ENCODE results near the gene F2. TPM values are rescaled to one million over a fixed set of nuclear protein-coding genes. Genes with fewer than 3 reads are reported as not detected.
"Not testable (repeated sequence)": the region's sequence is repeated elsewhere in the genome, so short reads cannot be mapped to it uniquely, and the experiment has no call there.

The F2 gene
- total and polyA plus RNA-seq, 4 donors = 631 to 1,505 (median 1,232) TPM

DNA sequence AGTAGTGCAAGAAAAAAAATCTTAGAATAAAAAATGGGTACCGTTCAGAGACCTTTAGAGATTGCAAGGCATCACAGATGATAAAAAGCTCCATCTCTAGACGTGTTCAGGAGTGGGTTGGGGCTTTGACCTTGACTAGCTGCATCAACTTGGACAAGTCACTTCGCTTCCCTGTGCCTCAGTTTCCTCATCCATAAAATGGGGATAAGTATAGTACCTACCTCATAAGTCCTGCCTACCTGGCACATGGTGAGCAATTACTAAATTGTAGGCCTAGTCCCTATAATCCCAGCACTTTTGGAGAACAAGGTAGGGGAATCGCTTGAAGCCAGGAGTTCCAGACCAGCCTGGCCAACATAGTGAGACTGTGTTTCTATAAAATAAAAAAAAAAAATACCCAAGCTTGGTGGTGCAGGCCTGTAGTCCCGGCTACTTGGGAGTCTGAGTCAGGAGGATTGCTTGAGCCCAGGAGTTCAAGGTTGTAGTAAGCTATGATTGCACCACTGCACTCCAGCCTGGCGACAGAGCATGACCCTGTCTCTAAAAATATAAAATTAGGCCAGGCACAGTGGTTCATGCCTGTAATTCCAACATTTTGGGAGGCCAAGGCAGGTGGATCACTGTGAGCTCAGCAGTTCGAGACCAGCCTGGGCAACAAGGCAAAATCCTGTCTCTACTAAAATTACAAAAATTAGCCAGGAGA lies 6.0 kb upstream of the F2 start:
- Histone ChIP-seq H3K4me3 (ENCODE audit: low read depth in 1 of 3, low read length in 3 of 3) (no peak overlapping the region), H3K27ac (ENCODE audit: low read depth in 1 of 2, low read length in 2 of 2) (peak overlapping the region; percentile 55 to 78), H3K36me3 (ENCODE audit: control insufficient read depth in 4 of 4, insufficient read depth in 3 of 4, low read depth in 1 of 4, low read length in 3 of 4) (no peaks in the 10 kb centered on the region), H3K4me1 (ENCODE audit: control insufficient read depth in 4 of 4, insufficient read depth in 4 of 4, low read length in 3 of 4) (peaks cover 0 to 14% (median 8%) of the 10 kb centered on the region in 4 donors), H3K27me3 (ENCODE audit: control insufficient read depth in 4 of 4, insufficient read depth in 4 of 4, low read length in 3 of 4) (no peaks in the 10 kb centered on the region), H3K9ac (ENCODE audit: low read depth in 1 of 2, low read length in 2 of 2) (no peak overlapping the region), H3K9me3 (ENCODE audit: control insufficient read depth in 4 of 4, low read length in 3 of 4) (no peaks in the 10 kb centered on the region)
- TF ChIP-seq HNF4A (conservative IDR thresholded peaks at IDR 0.05) (peak; percentile 12 to 24), NR2F2 (IDR thresholded peaks at IDR 0.05) (no peak), RXRA (IDR thresholded peaks at IDR 0.05) (peak; percentile 33 to 37)
- WGBS = 82% methylated on average over 7 of the region's 7 CpGs
- no peak for DNase-seq (ENCODE audit: low spot score)

DNA sequence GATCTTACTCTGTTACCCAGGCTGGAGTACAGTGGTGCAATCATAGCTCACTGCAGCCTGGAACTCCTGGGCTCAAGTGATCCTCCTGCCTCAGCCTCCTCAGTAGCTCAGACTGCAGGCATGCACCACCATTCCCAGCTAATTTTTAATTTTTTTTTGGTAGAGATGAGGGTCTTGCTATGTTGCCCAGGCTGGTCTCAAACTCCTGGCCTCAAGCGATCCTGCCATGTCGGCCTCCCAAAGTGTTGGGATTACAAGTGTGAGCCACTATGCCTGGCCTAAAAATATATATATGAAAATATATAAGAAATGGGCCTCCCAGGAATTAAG lies 1.2 kb upstream of the F2 start:
- 71% methylated on average over 2 of the region's 2 CpGs for WGBS
- H3K36me3 ChIP-seq (ENCODE audit: control insufficient read depth in 4 of 4, insufficient read depth in 3 of 4, low read depth in 1 of 4, low read length in 3 of 4); H3K9ac ChIP-seq (ENCODE audit: low read depth in 1 of 2, low read length in 2 of 2); H3K27me3 ChIP-seq (ENCODE audit: control insufficient read depth in 4 of 4, insufficient read depth in 4 of 4, low read length in 3 of 4); DNase-seq (ENCODE audit: low spot score); H3K4me3 ChIP-seq (ENCODE audit: low read depth in 1 of 3, low read length in 3 of 3); H3K9me3 ChIP-seq (ENCODE audit: control insufficient read depth in 4 of 4, low read length in 3 of 4): not testable (repeated sequence)
- peaks cover 5 to 32% (median 20%) of the 10 kb centered on the region in 4 donors for H3K4me1 ChIP-seq (ENCODE audit: control insufficient read depth in 4 of 4, insufficient read depth in 4 of 4, low read length in 3 of 4)
- H3K27ac ChIP-seq (ENCODE audit: low read depth in 1 of 2, low read length in 2 of 2) = peak overlapping the region; percentile 84 to 99

DNA sequence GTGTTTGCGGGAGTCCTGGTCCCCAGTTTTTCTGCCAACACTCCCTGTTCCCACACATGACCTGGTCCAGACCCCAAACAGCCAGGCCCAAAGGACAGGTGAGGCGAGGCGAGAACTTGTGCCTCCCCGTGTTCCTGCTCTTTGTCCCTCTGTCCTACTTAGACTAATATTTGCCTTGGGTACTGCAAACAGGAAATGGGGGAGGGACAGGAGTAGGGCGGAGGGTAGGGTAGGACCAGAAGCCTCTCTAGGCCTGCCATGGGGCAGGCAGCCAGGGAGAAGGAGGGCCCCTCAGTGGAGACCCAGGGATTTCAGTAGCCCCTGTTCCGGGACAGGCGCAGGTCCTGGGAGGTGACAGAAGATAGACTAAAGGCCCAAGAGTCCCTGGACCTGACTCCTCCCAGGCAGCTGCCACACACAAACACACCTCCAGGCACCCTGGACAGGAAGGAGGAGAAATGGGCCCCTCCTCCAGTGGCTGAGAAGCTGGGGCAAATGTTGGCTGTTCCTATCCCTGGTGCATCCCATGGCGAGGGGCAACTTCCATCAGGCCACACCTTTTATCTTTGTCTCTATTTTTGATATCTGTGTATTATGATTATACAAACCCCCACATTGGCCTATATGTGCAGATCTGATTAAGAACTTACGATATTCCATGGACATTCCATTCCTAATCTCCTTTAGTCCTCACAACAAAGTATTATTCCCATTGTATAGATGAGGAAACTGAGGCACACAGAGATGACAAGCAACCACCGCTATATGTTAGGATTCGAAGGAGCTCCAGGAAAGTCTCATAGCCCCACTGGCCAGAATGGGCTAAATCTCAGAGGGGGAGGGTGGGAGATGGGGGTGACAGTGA lies 626 bp upstream of the F2 start:
- Histone ChIP-seq H3K9ac (ENCODE audit: low read depth in 1 of 2, low read length in 2 of 2) (no peak overlapping the region), H3K4me1 (ENCODE audit: control insufficient read depth in 4 of 4, insufficient read depth in 4 of 4, low read length in 3 of 4) (peaks cover 8 to 38% (median 26%) of the 10 kb centered on the region in 4 donors), H3K27me3 (ENCODE audit: control insufficient read depth in 4 of 4, insufficient read depth in 4 of 4, low read length in 3 of 4) (no peaks in the 10 kb centered on the region), H3K27ac (ENCODE audit: low read depth in 1 of 2, low read length in 2 of 2) (peak overlapping the region; percentile 84 to 99), H3K9me3 (ENCODE audit: control insufficient read depth in 4 of 4, low read length in 3 of 4) (no peaks in the 10 kb centered on the region), H3K36me3 (ENCODE audit: control insufficient read depth in 4 of 4, insufficient read depth in 3 of 4, low read depth in 1 of 4, low read length in 3 of 4) (peaks cover 0 to 8% (median under 1%) of the 10 kb centered on the region in 4 donors), H3K4me3 (ENCODE audit: low read depth in 1 of 3, low read length in 3 of 3) (peak overlapping the region in 2 of 3 donors; percentile 15 to 69)
- peak; percentile 32 to 64 for TF ChIP-seq RAD21 (IDR thresholded peaks at IDR 0.05)
- TF ChIP-seq, protein P1, sequence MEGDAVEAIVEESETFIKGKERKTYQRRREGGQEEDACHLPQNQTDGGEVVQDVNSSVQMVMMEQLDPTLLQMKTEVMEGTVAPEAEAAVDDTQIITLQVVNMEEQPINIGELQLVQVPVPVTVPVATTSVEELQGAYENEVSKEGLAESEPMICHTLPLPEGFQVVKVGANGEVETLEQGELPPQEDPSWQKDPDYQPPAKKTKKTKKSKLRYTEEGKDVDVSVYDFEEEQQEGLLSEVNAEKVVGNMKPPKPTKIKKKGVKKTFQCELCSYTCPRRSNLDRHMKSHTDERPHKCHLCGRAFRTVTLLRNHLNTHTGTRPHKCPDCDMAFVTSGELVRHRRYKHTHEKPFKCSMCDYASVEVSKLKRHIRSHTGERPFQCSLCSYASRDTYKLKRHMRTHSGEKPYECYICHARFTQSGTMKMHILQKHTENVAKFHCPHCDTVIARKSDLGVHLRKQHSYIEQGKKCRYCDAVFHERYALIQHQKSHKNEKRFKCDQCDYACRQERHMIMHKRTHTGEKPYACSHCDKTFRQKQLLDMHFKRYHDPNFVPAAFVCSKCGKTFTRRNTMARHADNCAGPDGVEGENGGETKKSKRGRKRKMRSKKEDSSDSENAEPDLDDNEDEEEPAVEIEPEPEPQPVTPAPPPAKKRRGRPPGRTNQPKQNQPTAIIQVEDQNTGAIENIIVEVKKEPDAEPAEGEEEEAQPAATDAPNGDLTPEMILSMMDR (IDR thresholded peaks at IDR 0.05; ENCODE audit: low read depth, low read length, missing input control) = no peak
- TF ChIP-seq, protein P2, sequence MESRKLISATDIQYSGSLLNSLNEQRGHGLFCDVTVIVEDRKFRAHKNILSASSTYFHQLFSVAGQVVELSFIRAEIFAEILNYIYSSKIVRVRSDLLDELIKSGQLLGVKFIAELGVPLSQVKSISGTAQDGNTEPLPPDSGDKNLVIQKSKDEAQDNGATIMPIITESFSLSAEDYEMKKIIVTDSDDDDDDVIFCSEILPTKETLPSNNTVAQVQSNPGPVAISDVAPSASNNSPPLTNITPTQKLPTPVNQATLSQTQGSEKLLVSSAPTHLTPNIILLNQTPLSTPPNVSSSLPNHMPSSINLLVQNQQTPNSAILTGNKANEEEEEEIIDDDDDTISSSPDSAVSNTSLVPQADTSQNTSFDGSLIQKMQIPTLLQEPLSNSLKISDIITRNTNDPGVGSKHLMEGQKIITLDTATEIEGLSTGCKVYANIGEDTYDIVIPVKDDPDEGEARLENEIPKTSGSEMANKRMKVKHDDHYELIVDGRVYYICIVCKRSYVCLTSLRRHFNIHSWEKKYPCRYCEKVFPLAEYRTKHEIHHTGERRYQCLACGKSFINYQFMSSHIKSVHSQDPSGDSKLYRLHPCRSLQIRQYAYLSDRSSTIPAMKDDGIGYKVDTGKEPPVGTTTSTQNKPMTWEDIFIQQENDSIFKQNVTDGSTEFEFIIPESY (IDR thresholded peaks at IDR 0.05) = peak; percentile 86
- peak; percentile 75 for TF ChIP-seq YY1 (IDR thresholded peaks at IDR 0.05)
- TF ChIP-seq, protein P3, sequence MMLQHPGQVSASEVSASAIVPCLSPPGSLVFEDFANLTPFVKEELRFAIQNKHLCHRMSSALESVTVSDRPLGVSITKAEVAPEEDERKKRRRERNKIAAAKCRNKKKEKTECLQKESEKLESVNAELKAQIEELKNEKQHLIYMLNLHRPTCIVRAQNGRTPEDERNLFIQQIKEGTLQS (IDR thresholded peaks at IDR 0.05) = no peak
- peak; percentile 54 to 82 for TF ChIP-seq GABPA (IDR thresholded peaks at IDR 0.05 in 1 of 2, conservative IDR thresholded peaks at IDR 0.05 in 1 of 2)
- TF ChIP-seq TAF1 (conservative IDR thresholded peaks at IDR 0.05) = no peak
- peak; percentile 87 for TF ChIP-seq FOXA1 (IDR thresholded peaks at IDR 0.05)
- peak; percentile 24 to 67 for TF ChIP-seq EGR1 (IDR thresholded peaks at IDR 0.05; ENCODE audit: low read depth in 2 of 2)
- TF ChIP-seq, protein P4, sequence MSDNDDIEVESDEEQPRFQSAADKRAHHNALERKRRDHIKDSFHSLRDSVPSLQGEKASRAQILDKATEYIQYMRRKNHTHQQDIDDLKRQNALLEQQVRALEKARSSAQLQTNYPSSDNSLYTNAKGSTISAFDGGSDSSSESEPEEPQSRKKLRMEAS (IDR thresholded peaks at IDR 0.05) = peak; percentile 89
- peak in 1 of 2 donors; percentile 87 for TF ChIP-seq JUND (IDR thresholded peaks at IDR 0.05)
- TF ChIP-seq HNF4A (conservative IDR thresholded peaks at IDR 0.05) = peak; percentile 92 to 95
- peak; percentile 80 for TF ChIP-seq HNF4G (IDR thresholded peaks at IDR 0.05)
- TF ChIP-seq FOXA2 (IDR thresholded peaks at IDR 0.05) = peak; percentile 79
- peak; percentile 97 for TF ChIP-seq SP1 (IDR thresholded peaks at IDR 0.05)
- TF ChIP-seq RXRA (IDR thresholded peaks at IDR 0.05) = peak; percentile 96 to 97
- TF ChIP-seq, protein P5, sequence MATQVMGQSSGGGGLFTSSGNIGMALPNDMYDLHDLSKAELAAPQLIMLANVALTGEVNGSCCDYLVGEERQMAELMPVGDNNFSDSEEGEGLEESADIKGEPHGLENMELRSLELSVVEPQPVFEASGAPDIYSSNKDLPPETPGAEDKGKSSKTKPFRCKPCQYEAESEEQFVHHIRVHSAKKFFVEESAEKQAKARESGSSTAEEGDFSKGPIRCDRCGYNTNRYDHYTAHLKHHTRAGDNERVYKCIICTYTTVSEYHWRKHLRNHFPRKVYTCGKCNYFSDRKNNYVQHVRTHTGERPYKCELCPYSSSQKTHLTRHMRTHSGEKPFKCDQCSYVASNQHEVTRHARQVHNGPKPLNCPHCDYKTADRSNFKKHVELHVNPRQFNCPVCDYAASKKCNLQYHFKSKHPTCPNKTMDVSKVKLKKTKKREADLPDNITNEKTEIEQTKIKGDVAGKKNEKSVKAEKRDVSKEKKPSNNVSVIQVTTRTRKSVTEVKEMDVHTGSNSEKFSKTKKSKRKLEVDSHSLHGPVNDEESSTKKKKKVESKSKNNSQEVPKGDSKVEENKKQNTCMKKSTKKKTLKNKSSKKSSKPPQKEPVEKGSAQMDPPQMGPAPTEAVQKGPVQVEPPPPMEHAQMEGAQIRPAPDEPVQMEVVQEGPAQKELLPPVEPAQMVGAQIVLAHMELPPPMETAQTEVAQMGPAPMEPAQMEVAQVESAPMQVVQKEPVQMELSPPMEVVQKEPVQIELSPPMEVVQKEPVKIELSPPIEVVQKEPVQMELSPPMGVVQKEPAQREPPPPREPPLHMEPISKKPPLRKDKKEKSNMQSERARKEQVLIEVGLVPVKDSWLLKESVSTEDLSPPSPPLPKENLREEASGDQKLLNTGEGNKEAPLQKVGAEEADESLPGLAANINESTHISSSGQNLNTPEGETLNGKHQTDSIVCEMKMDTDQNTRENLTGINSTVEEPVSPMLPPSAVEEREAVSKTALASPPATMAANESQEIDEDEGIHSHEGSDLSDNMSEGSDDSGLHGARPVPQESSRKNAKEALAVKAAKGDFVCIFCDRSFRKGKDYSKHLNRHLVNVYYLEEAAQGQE (IDR thresholded peaks at IDR 0.05) = peak; percentile 83
- TF ChIP-seq NR2F2 (IDR thresholded peaks at IDR 0.05) = peak; percentile 72
- DNase-seq (ENCODE audit: low spot score) = peak; percentile 65
- 30% methylated on average over 11 of the region's 11 CpGs for WGBS

Data from liver (tissue), 9 donors.